Measurements from ENCODE around the gene RACK1. TPM values are rescaled to one million over a fixed set of nuclear protein-coding genes. Genes with fewer than 3 reads are reported as not detected.

Gene RACK1
- total and polyA plus RNA-seq, 4 donors: 310 to 2,255 (median 940) TPM

DNA sequence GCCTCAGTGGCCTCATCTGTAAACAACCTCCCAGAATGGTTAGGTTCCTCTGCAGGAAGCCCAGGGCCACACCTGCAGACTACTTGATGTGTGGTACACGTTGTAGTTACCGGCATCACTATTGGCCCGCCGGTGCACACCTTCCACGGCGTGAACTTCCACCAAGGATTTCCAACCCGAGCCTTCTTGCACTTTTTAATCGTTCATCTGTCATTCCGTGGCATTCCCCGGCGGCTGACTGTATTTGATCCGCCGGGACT is 26.0 kb downstream of the RACK1 start:
- TF ChIP-seq RXRA (IDR thresholded peaks at IDR 0.05): no peak
- TF ChIP-seq, protein P1, sequence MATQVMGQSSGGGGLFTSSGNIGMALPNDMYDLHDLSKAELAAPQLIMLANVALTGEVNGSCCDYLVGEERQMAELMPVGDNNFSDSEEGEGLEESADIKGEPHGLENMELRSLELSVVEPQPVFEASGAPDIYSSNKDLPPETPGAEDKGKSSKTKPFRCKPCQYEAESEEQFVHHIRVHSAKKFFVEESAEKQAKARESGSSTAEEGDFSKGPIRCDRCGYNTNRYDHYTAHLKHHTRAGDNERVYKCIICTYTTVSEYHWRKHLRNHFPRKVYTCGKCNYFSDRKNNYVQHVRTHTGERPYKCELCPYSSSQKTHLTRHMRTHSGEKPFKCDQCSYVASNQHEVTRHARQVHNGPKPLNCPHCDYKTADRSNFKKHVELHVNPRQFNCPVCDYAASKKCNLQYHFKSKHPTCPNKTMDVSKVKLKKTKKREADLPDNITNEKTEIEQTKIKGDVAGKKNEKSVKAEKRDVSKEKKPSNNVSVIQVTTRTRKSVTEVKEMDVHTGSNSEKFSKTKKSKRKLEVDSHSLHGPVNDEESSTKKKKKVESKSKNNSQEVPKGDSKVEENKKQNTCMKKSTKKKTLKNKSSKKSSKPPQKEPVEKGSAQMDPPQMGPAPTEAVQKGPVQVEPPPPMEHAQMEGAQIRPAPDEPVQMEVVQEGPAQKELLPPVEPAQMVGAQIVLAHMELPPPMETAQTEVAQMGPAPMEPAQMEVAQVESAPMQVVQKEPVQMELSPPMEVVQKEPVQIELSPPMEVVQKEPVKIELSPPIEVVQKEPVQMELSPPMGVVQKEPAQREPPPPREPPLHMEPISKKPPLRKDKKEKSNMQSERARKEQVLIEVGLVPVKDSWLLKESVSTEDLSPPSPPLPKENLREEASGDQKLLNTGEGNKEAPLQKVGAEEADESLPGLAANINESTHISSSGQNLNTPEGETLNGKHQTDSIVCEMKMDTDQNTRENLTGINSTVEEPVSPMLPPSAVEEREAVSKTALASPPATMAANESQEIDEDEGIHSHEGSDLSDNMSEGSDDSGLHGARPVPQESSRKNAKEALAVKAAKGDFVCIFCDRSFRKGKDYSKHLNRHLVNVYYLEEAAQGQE (IDR thresholded peaks at IDR 0.05): no peak
- no peak for TF ChIP-seq TAF1 (conservative IDR thresholded peaks at IDR 0.05)
- TF ChIP-seq FOXA1 (IDR thresholded peaks at IDR 0.05): no peak
- no peak for TF ChIP-seq NR2F2 (IDR thresholded peaks at IDR 0.05)
- no peak for TF ChIP-seq HNF4G (IDR thresholded peaks at IDR 0.05)
- TF ChIP-seq, protein P2, sequence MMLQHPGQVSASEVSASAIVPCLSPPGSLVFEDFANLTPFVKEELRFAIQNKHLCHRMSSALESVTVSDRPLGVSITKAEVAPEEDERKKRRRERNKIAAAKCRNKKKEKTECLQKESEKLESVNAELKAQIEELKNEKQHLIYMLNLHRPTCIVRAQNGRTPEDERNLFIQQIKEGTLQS (IDR thresholded peaks at IDR 0.05): no peak
- TF ChIP-seq GABPA (IDR thresholded peaks at IDR 0.05 in 1 of 2, conservative IDR thresholded peaks at IDR 0.05 in 1 of 2): no peak
- TF ChIP-seq, protein P3, sequence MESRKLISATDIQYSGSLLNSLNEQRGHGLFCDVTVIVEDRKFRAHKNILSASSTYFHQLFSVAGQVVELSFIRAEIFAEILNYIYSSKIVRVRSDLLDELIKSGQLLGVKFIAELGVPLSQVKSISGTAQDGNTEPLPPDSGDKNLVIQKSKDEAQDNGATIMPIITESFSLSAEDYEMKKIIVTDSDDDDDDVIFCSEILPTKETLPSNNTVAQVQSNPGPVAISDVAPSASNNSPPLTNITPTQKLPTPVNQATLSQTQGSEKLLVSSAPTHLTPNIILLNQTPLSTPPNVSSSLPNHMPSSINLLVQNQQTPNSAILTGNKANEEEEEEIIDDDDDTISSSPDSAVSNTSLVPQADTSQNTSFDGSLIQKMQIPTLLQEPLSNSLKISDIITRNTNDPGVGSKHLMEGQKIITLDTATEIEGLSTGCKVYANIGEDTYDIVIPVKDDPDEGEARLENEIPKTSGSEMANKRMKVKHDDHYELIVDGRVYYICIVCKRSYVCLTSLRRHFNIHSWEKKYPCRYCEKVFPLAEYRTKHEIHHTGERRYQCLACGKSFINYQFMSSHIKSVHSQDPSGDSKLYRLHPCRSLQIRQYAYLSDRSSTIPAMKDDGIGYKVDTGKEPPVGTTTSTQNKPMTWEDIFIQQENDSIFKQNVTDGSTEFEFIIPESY (IDR thresholded peaks at IDR 0.05): no peak
- TF ChIP-seq YY1 (IDR thresholded peaks at IDR 0.05): no peak
- 4% methylated on average over 13 of the region's 13 CpGs for WGBS
- Histone ChIP-seq H3K4me1 (ENCODE audit: control insufficient read depth in 4 of 4, insufficient read depth in 4 of 4, low read length in 3 of 4) (peaks cover 3 to 30% (median 16%) of the 10 kb centered on the region in 4 donors), H3K9me3 (ENCODE audit: control insufficient read depth in 4 of 4, low read length in 3 of 4) (no peaks in the 10 kb centered on the region), H3K27me3 (ENCODE audit: control insufficient read depth in 4 of 4, insufficient read depth in 4 of 4, low read length in 3 of 4) (no peaks in the 10 kb centered on the region), H3K4me3 (ENCODE audit: low read depth in 1 of 3, low read length in 3 of 3) (peak overlapping the region in 2 of 3 donors; percentile 2 to 29), H3K27ac (ENCODE audit: low read depth in 1 of 2, low read length in 2 of 2) (no peak overlapping the region), H3K36me3 (ENCODE audit: control insufficient read depth in 4 of 4, insufficient read depth in 3 of 4, low read depth in 1 of 4, low read length in 3 of 4) (no peaks in the 10 kb centered on the region), H3K9ac (ENCODE audit: low read depth in 1 of 2, low read length in 2 of 2) (no peak overlapping the region)
- DNase-seq (ENCODE audit: low spot score): no peak

DNA sequence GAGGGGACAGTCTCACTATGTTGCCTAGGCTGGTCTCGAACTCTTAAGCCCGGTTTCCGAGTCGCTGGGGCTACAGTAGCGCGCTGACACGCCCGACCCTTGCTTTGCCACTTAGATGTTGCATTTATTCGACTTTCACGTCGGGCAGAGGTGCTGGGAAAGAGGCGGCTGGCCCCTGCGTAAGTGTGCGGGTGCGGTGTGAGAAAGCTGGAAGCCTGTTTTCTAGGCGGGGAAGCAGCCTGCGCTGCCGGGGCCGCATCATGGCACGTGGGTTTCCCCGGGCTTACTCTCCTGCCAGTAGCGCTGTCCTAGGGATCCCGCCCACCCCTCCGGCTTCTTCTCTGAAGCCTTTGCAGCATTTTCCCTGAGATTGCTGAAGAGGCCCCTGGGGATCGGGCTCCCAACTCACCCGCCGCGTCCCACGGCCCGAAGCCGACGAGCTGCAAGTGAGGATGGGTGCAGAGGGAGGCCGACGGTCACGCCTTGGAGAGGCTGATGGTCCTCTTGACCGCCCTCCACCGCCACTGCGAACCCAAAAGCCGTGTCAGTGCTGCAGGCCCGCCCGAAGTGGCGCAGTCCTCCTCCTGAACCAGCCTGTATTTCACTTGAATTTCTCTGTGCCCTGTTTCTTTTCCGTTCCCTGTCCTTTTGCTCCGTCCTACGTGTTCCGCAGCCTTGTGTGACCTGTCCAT is 26.4 kb downstream of the RACK1 start:
- WGBS: 4% methylated on average over 46 of the region's 46 CpGs
- Histone ChIP-seq H3K36me3 (ENCODE audit: control insufficient read depth in 4 of 4, insufficient read depth in 3 of 4, low read depth in 1 of 4, low read length in 3 of 4) (no peaks in the 10 kb centered on the region), H3K9ac (ENCODE audit: low read depth in 1 of 2, low read length in 2 of 2) (no peak overlapping the region), H3K9me3 (ENCODE audit: control insufficient read depth in 4 of 4, low read length in 3 of 4) (no peaks in the 10 kb centered on the region), H3K27ac (ENCODE audit: low read depth in 1 of 2, low read length in 2 of 2) (no peak overlapping the region), H3K27me3 (ENCODE audit: control insufficient read depth in 4 of 4, insufficient read depth in 4 of 4, low read length in 3 of 4) (no peaks in the 10 kb centered on the region), H3K4me3 (ENCODE audit: low read depth in 1 of 3, low read length in 3 of 3) (peak overlapping the region in 2 of 3 donors; percentile 21 to 29), H3K4me1 (ENCODE audit: control insufficient read depth in 4 of 4, insufficient read depth in 4 of 4, low read length in 3 of 4) (peaks cover 3 to 25% (median 13%) of the 10 kb centered on the region in 4 donors)
- no peak for DNase-seq (ENCODE audit: low spot score)
- TF ChIP-seq, protein P2 (IDR thresholded peaks at IDR 0.05): no peak
- TF ChIP-seq, protein P4, sequence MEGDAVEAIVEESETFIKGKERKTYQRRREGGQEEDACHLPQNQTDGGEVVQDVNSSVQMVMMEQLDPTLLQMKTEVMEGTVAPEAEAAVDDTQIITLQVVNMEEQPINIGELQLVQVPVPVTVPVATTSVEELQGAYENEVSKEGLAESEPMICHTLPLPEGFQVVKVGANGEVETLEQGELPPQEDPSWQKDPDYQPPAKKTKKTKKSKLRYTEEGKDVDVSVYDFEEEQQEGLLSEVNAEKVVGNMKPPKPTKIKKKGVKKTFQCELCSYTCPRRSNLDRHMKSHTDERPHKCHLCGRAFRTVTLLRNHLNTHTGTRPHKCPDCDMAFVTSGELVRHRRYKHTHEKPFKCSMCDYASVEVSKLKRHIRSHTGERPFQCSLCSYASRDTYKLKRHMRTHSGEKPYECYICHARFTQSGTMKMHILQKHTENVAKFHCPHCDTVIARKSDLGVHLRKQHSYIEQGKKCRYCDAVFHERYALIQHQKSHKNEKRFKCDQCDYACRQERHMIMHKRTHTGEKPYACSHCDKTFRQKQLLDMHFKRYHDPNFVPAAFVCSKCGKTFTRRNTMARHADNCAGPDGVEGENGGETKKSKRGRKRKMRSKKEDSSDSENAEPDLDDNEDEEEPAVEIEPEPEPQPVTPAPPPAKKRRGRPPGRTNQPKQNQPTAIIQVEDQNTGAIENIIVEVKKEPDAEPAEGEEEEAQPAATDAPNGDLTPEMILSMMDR (IDR thresholded peaks at IDR 0.05; ENCODE audit: low read depth, low read length, missing input control): no peak
- TF ChIP-seq, protein P5, sequence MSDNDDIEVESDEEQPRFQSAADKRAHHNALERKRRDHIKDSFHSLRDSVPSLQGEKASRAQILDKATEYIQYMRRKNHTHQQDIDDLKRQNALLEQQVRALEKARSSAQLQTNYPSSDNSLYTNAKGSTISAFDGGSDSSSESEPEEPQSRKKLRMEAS (IDR thresholded peaks at IDR 0.05): no peak
- TF ChIP-seq EGR1 (IDR thresholded peaks at IDR 0.05; ENCODE audit: low read depth in 2 of 2): no peak
- TF ChIP-seq TAF1 (conservative IDR thresholded peaks at IDR 0.05): no peak
- no peak for TF ChIP-seq RAD21 (IDR thresholded peaks at IDR 0.05)
- TF ChIP-seq NR2F2 (IDR thresholded peaks at IDR 0.05): no peak
- TF ChIP-seq HNF4A (conservative IDR thresholded peaks at IDR 0.05): no peak
- no peak for TF ChIP-seq HNF4G (IDR thresholded peaks at IDR 0.05)
- TF ChIP-seq GABPA (IDR thresholded peaks at IDR 0.05 in 1 of 2, conservative IDR thresholded peaks at IDR 0.05 in 1 of 2): no peak
- TF ChIP-seq SP1 (IDR thresholded peaks at IDR 0.05): no peak
- TF ChIP-seq, protein P3 (IDR thresholded peaks at IDR 0.05): no peak
- TF ChIP-seq YY1 (IDR thresholded peaks at IDR 0.05): no peak
- TF ChIP-seq FOXA1 (IDR thresholded peaks at IDR 0.05): no peak
- TF ChIP-seq RXRA (IDR thresholded peaks at IDR 0.05): no peak
- TF ChIP-seq, protein P1 (IDR thresholded peaks at IDR 0.05): no peak

Data from liver (tissue), 9 donors.